Mammary epithelial cell (primary cell): ENCODE results near the gene FHIT.

Experiments used
- EZH2 ChIP-seq: IDR thresholded peaks from 2 replicates; pipeline ENCODE4 v1.6.1; 2012; ENCODE audit warnings: low read length, inconsistent platforms, borderline replicate concordance
- TF ChIP-seq, protein P1 (sequence below), 2 donors: IDR thresholded peaks in 1 of 2; conservative IDR thresholded peaks in 1 of 2; 2 replicates each; pipeline ENCODE4 v1.5.1; 2011 to 2012; ENCODE audit warnings: inconsistent platforms in 2 of 2, low read length in 2 of 2, mild to moderate bottlenecking in 2 of 2, control low read depth in 1 of 2, low read depth in 1 of 2; ENCODE audit not compliant: insufficient read depth in 1 of 2; ENCODE audit errors: extremely low read depth in 1 of 2

DNA sequence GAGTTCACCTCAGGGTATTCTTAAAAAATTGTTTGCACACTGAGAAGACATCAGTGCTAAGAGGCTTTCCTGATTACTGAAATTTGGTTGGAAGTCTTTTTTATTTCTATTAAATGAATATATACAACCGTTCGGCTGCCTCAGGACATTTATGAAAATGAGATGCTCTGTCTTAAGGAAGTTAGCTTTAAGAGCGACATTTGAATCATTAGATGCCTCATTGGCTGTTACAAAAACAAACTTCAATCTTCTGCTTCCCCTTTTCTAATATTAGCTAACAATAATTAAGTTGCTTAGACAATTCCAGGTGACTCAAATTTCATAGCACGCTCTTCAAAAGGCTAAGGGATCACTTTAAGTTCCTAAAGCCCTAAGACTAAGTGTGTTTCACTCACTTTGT is 673.7 kb downstream of the FHIT start:
- TF ChIP-seq, protein P1, sequence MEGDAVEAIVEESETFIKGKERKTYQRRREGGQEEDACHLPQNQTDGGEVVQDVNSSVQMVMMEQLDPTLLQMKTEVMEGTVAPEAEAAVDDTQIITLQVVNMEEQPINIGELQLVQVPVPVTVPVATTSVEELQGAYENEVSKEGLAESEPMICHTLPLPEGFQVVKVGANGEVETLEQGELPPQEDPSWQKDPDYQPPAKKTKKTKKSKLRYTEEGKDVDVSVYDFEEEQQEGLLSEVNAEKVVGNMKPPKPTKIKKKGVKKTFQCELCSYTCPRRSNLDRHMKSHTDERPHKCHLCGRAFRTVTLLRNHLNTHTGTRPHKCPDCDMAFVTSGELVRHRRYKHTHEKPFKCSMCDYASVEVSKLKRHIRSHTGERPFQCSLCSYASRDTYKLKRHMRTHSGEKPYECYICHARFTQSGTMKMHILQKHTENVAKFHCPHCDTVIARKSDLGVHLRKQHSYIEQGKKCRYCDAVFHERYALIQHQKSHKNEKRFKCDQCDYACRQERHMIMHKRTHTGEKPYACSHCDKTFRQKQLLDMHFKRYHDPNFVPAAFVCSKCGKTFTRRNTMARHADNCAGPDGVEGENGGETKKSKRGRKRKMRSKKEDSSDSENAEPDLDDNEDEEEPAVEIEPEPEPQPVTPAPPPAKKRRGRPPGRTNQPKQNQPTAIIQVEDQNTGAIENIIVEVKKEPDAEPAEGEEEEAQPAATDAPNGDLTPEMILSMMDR (conservative IDR thresholded peaks at IDR 0.05 in 1 of 2, IDR thresholded peaks at IDR 0.05 in 1 of 2; ENCODE audit: extremely low read depth in 1 of 2, insufficient read depth in 1 of 2, low read depth in 1 of 2, low read length in 2 of 2) = no peak
- TF ChIP-seq EZH2 = no peak
